ENCODE results near the gene PTPRT.

The PTPRT gene

DNA sequence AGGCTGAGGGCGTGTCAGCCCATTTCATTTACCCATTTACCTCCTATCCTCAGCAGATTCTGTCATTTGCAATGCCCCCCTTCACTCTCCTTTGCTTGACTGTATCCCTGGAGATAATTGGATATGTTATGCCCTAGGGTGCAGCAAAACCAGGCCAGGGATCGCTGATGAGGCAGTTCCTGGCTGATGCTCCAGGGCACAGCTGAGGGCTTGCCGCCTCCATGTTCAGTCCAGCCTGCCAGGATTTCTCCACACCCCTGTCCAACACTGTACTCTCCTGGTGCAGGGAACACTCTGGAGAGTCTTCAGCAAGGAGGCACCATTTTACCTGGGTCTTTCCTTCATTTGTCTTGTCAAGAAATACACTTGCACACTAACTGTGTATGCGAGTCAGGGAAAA lies 1039.5 kb downstream of the PTPRT start:
- CTCF ChIA-PET: no interaction called here
- POLR2A ChIA-PET (ENCODE audit: low non-redundant PET): no interaction called here
- no peak for DNase-seq (ENCODE audit: low spot score)
- H3K27ac ChIP-seq: no peak overlapping the region
- TF ChIP-seq, protein P1, sequence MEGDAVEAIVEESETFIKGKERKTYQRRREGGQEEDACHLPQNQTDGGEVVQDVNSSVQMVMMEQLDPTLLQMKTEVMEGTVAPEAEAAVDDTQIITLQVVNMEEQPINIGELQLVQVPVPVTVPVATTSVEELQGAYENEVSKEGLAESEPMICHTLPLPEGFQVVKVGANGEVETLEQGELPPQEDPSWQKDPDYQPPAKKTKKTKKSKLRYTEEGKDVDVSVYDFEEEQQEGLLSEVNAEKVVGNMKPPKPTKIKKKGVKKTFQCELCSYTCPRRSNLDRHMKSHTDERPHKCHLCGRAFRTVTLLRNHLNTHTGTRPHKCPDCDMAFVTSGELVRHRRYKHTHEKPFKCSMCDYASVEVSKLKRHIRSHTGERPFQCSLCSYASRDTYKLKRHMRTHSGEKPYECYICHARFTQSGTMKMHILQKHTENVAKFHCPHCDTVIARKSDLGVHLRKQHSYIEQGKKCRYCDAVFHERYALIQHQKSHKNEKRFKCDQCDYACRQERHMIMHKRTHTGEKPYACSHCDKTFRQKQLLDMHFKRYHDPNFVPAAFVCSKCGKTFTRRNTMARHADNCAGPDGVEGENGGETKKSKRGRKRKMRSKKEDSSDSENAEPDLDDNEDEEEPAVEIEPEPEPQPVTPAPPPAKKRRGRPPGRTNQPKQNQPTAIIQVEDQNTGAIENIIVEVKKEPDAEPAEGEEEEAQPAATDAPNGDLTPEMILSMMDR (conservative IDR thresholded peaks at IDR 0.05; ENCODE audit: low read depth): no peak

DNA sequence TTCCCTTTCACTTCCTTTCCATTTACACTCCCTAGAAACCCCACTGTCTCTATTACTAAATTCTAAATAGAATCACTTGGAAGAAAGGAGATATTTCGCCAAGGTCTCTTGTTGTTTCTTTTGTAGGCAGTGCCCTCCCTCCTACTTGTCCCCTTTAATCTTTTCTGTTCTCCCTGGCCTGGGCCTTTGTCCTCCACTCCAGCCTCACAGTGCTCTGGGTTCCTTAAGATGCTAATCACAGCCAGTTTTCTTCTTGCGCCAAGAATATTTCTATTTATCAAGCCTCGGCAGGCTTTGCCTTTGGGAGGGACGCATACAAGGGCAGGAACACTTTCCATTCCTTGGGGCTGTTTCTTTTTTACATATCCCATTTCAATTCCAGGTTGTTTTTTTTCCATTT lies 1051.0 kb downstream of the PTPRT start:
- TF ChIP-seq, protein P1 (conservative IDR thresholded peaks at IDR 0.05; ENCODE audit: low read depth): no peak
- ChIA-PET POLR2A (ENCODE audit: low non-redundant PET) (no interaction called here), CTCF (no interaction called here)
- no peak for DNase-seq (ENCODE audit: low spot score)
- no peak overlapping the region for H3K27ac ChIP-seq

DNA sequence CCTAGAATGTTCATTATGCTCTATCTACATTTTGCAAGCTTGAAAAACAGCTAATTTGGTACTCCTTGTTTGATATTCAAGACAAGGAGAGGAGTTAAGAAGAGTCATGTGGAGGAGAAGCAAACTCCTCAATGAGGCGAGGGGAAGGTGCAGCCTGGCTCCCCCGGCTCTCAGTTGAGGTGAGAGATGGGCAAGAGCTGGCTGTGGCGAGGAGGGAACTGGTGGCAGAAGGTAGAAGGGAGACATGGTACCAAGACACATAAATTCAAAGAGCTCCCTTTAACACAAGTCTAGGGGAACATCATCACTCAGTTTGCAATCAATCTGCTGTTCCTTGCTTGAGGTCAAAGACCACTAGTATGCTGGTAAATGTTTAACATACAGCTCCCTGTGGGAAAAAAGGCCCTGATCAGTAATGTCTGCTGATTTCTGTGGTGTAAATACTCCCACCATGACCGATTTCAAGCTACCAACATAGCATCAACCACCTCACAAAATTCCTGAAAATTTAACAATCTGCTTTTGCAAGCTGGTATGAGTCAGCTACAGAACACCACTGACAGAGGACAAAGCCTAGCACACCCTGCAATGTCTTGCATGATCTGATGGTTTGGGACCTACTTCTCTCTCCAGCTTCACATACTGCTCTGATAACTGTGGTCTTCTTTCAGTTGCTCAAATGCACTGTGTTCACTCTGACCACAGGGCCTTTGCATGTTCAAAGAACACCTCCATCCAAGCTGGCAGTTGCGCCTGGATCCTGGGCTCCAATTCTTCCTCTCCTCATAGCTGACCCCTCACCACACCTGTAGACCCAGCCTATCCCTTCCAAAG lies 1055.2 kb downstream of the PTPRT start:
- TF ChIP-seq, protein P1 (conservative IDR thresholded peaks at IDR 0.05; ENCODE audit: low read depth): no peak
- no peak for DNase-seq (ENCODE audit: low spot score)
- H3K27ac ChIP-seq: no peak overlapping the region
- CTCF ChIA-PET: interaction anchor here (0.7 to 0.8 kb wide), 2 partner anchors 22 to 367 kb away, joined by 3 to 6 read pairs; no protein-coding TSS in a partner anchor
- POLR2A ChIA-PET (ENCODE audit: low non-redundant PET): interaction anchor here (0.5 kb wide), 1 partner anchor 14 kb away, joined by 8 read pairs; no protein-coding TSS in a partner anchor

DNA sequence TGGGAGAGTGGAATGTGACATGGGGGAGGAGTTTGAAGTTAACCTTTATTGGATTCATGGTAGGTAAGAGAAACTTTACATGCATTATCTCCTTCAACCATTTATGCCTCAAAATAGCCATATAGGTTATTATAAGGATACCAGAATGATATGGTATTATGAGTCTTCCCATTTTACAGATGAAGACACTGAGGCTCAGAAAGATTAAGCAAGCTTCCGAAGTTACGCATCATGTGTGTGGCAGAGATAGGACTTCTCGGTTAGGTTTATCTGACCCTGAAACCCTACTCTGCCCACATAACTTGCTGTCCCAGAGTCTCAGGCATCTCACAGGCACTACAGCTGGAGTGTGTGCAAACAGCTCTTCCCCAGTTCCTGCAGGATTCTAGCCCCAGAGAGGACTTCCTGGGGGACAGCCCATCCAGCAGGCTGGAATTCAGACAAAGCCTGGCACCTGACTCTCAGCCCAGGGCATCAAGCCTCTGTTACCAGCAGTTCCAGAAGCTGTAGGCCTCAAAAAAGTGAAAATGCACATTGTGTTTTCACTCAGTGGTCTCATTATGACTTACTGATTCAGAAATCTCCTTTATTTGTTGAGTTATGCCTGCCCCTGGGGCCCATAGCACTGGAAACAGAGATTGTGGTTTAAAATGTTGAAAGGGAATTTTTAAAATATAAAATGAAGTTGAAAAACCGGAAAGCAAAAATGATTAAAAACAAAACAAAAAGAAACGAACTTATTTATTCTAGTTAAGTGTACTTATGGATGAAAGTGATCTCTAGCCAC lies 1058.7 kb downstream of the PTPRT start:
- ChIA-PET POLR2A (ENCODE audit: low non-redundant PET) (no interaction called here), CTCF (no interaction called here)
- TF ChIP-seq, protein P1 (conservative IDR thresholded peaks at IDR 0.05; ENCODE audit: low read depth): no peak
- H3K27ac ChIP-seq: no peak overlapping the region
- DNase-seq (ENCODE audit: low spot score): no peak

DNA sequence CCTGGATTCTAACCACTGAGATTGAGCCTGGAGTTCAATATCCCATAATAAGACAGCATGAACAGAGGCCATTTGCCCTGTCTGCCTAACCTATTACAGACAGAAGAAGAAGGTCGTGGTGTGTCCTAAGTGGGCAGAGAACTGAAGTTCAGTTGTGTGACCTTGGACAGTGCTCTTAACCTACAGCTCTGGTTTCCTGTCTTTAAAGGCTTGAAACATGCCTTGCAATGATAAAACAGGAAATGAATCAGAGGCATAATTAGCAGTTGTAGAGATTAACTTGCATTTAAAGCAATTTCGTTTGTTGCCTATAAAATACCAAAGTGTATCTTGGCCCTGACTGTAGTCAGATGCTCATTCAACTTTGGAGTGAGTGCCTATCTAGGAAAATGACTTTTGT lies 1064.3 kb downstream of the PTPRT start:
- H3K27ac ChIP-seq: no peak overlapping the region
- TF ChIP-seq, protein P1 (conservative IDR thresholded peaks at IDR 0.05; ENCODE audit: low read depth): no peak
- ChIA-PET CTCF (interaction anchor here (0.6 kb wide), 1 partner anchor 397 kb away, joined by 4 read pairs; no protein-coding TSS in a partner anchor), POLR2A (ENCODE audit: low non-redundant PET) (no interaction called here)
- DNase-seq (ENCODE audit: low spot score): no peak

DNA sequence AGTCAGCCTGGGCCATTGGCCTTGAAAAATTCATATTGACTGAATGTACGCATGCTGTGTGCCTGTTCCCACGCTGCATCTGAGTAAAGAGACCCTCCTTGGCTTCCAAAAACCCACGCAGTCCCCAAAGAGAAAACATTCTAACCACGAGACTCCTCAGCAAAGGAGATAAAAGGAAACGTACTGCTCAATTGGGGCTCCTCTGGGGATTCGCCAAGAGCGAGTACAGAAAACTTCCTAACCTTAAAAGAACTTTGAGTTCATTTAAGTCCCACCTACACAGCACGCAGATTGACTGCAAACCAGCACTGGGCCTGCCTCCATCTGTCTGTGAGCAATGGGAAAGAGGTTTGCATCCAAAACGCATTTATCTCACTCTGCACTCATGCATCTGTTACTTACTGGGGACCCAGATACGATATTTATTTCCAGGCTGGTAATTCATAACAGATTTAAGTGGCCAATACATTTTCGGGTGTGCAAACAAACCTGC lies 1065.7 kb downstream of the PTPRT start:
- no peak overlapping the region for H3K27ac ChIP-seq
- no peak for DNase-seq (ENCODE audit: low spot score)
- CTCF ChIA-PET: no interaction called here
- POLR2A ChIA-PET (ENCODE audit: low non-redundant PET): no interaction called here
- TF ChIP-seq, protein P1 (conservative IDR thresholded peaks at IDR 0.05; ENCODE audit: low read depth): no peak

Data from RWPE1 (cell line).